ENCODE data around the gene MEIOSIN.
A peak's percentile ranks its signal among the peaks of the same experiment; 100 is the strongest.
"Not testable (repeated sequence)": the region's sequence is repeated elsewhere in the genome, so short reads cannot be mapped to it uniquely, and the experiment has no call there.

Gene MEIOSIN

DNA sequence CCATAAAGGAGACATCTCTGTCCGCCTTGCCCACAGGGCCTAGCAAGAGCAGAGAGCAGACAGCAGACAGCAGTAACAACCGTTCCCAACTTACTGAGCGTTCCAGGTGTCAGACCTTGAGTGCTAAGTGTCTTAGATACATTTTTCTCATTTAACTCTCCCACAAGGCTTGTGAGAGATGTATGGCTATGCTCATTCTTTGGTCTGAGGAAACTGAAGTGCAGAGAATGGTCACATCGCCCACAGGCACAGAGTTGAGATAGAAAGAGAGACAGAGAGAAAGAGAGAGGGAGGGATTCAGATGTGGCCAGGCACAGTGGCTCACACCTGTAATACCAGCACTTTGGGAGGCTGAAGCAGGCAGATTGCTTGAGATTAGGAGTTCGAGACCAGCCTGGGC is 14.3 kb downstream of the MEIOSIN start:
- no peak overlapping the region for H3K4me3 ChIP-seq (ENCODE audit: insufficient read length, low read depth)
- no peak for DNase-seq (ENCODE audit: low read depth, low spot score)
- no peaks in the 10 kb centered on the region for H3K9me3 ChIP-seq (ENCODE audit: insufficient read depth, low read length)
- H3K27me3 ChIP-seq (ENCODE audit: insufficient read depth, insufficient read length): no peaks in the 10 kb centered on the region
- H3K4me1 ChIP-seq (ENCODE audit: insufficient read depth, insufficient read length): peaks cover 3% of the 10 kb centered on the region
- TF ChIP-seq SUZ12 (IDR thresholded peaks at IDR 0.05; ENCODE audit: extremely low read depth, insufficient read depth, insufficient read length) (no peak), ZNF274 (IDR thresholded peaks at IDR 0.05; ENCODE audit: low read depth, low read length) (no peak), YY1 (IDR thresholded peaks at IDR 0.05; ENCODE audit: insufficient read depth, insufficient read length) (no peak)
- no peaks in the 10 kb centered on the region for H3K36me3 ChIP-seq (ENCODE audit: insufficient read depth, insufficient read length, low read length)
- no peak overlapping the region for H3K9ac ChIP-seq (ENCODE audit: insufficient read length, low read depth)

DNA sequence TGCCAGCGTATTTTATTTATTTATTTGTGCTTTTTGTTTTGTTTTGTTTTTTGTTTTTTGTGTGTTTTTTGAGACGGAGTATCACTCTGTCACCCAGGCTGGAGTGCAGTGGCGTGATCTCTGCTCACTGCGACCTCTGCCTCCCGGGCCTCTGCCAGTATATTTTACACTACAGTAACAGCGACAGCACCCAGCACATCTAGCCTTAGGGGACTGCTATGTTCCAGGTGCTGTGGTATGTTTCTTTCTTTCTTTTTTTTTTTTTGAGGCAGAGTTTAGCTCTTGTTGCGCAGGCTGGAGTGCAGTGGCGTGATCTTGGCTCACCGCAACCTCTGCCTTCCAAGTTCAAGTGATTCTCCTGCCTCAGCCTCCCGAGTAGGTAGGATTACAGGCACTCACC is 18.2 kb downstream of the MEIOSIN start:
- not testable (repeated sequence) for DNase-seq (ENCODE audit: low read depth, low spot score); H3K27me3 ChIP-seq (ENCODE audit: insufficient read depth, insufficient read length); H3K9ac ChIP-seq (ENCODE audit: insufficient read length, low read depth); H3K9me3 ChIP-seq (ENCODE audit: insufficient read depth, low read length); H3K4me3 ChIP-seq (ENCODE audit: insufficient read length, low read depth); H3K4me1 ChIP-seq (ENCODE audit: insufficient read depth, insufficient read length); H3K36me3 ChIP-seq (ENCODE audit: insufficient read depth, insufficient read length, low read length)

DNA sequence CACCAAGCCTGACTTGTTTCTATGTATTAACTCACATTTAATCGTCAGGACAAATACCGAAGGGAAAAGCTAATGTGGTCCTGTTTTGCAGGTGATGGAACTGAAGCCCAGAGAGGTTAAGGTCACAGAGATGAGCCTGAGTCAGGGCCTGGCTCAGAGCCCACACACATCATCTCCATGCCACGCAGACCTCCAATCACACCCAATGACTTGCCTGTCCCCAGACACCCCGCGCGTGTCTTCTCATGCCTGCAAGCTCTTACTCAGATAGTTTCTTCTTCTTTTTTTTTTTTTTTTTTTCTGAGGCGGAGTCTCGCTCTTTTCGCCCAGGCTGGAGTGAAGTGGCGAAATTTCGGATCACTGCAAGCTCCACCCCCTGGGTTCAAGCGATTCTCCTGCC is 19.4 kb downstream of the MEIOSIN start:
- TF ChIP-seq ZNF274 (IDR thresholded peaks at IDR 0.05; ENCODE audit: low read depth, low read length) (no peak), SUZ12 (IDR thresholded peaks at IDR 0.05; ENCODE audit: extremely low read depth, insufficient read depth, insufficient read length) (no peak), YY1 (IDR thresholded peaks at IDR 0.05; ENCODE audit: insufficient read depth, insufficient read length) (no peak)
- Histone ChIP-seq H3K4me1 (ENCODE audit: insufficient read depth, insufficient read length) (peaks cover 2% of the 10 kb centered on the region), H3K9ac (ENCODE audit: insufficient read length, low read depth) (no peak overlapping the region), H3K4me3 (ENCODE audit: insufficient read length, low read depth) (no peak overlapping the region), H3K9me3 (ENCODE audit: insufficient read depth, low read length) (no peaks in the 10 kb centered on the region), H3K36me3 (ENCODE audit: insufficient read depth, insufficient read length, low read length) (no peaks in the 10 kb centered on the region), H3K27me3 (ENCODE audit: insufficient read depth, insufficient read length) (no peaks in the 10 kb centered on the region)
- no peak for DNase-seq (ENCODE audit: low read depth, low spot score)

DNA sequence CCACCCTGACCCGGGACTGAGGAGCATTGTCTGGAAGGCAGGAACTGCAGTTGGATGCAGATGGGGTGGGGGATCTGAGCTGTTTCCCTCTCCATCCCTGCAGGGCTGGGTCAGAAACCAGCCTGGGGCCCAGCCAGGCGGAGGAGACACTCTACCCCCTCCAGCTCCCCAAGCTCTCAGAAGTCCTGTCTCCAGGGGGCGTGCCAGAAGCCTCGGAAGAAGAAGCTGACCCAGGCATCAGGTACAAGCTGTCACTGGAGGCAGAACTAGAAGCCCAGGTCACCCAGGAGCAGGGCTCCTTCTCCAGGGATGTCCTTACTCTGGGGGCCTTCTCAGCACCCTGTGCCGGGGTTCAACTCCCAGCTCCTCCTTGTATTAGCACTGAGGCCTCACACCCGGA is 20.3 kb downstream of the MEIOSIN start:
- no peak for TF ChIP-seq SUZ12 (IDR thresholded peaks at IDR 0.05; ENCODE audit: extremely low read depth, insufficient read depth, insufficient read length)
- Histone ChIP-seq H3K36me3 (ENCODE audit: insufficient read depth, insufficient read length, low read length) (no peaks in the 10 kb centered on the region), H3K4me3 (ENCODE audit: insufficient read length, low read depth) (no peak overlapping the region), H3K9ac (ENCODE audit: insufficient read length, low read depth) (no peak overlapping the region), H3K27me3 (ENCODE audit: insufficient read depth, insufficient read length) (no peaks in the 10 kb centered on the region), H3K4me1 (ENCODE audit: insufficient read depth, insufficient read length) (peaks cover 2% of the 10 kb centered on the region), H3K9me3 (ENCODE audit: insufficient read depth, low read length) (no peaks in the 10 kb centered on the region)
- no peak for DNase-seq (ENCODE audit: low read depth, low spot score)

DNA sequence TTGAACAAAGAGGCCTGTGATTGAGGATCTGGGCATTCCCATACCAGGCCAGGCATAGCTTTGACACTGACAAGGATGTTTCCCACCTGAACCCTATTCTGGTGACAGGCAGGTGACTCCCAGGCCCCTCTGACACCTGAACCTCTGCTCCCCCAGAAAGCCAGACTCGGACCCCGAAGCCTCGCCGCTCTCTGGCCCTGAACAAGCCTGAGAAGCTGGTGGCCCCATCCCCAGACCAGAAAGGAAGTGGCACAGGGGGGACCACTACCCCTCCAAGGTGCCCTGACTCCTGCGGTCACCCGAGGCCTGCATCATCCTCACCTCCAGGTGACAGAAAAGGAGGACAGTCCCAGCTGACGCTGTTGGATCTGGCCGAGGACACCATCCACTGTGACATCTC is 21.1 kb downstream of the MEIOSIN start:
- no peak overlapping the region for H3K4me3 ChIP-seq (ENCODE audit: insufficient read length, low read depth)
- H3K9ac ChIP-seq (ENCODE audit: insufficient read length, low read depth): no peak overlapping the region
- H3K36me3 ChIP-seq (ENCODE audit: insufficient read depth, insufficient read length, low read length): no peaks in the 10 kb centered on the region
- TF ChIP-seq SUZ12 (IDR thresholded peaks at IDR 0.05; ENCODE audit: extremely low read depth, insufficient read depth, insufficient read length) (no peak), ZNF274 (IDR thresholded peaks at IDR 0.05; ENCODE audit: low read depth, low read length) (no peak), YY1 (IDR thresholded peaks at IDR 0.05; ENCODE audit: insufficient read depth, insufficient read length) (no peak)
- no peaks in the 10 kb centered on the region for H3K27me3 ChIP-seq (ENCODE audit: insufficient read depth, insufficient read length)
- no peak for DNase-seq (ENCODE audit: low read depth, low spot score)
- H3K9me3 ChIP-seq (ENCODE audit: insufficient read depth, low read length): no peaks in the 10 kb centered on the region
- H3K4me1 ChIP-seq (ENCODE audit: insufficient read depth, insufficient read length): peaks cover 2% of the 10 kb centered on the region

DNA sequence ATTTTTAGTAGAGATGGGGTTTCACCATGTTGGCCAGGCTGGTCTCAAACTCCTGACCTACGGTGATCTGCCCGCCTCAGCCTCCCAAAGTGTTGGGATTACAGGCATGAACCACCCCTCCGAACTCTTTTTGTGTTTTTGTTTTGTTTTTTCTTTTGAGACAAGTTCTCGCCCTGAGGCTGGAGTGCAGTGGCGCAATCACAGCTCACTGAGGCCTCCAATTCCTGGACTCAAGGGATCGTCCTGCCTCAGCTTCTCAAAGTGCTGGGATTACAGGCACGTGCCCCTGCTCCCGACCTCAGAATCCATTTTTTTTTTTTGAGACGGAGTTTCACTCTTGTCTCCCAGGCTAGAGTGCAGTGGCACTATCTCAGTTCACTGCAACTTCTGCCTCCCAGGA is 24.5 kb downstream of the MEIOSIN start:
- Histone ChIP-seq H3K27me3 (ENCODE audit: insufficient read depth, insufficient read length) (peaks cover 3% of the 10 kb centered on the region), H3K36me3 (ENCODE audit: insufficient read depth, insufficient read length, low read length) (no peaks in the 10 kb centered on the region), H3K4me3 (ENCODE audit: insufficient read length, low read depth) (no peak overlapping the region), H3K9ac (ENCODE audit: insufficient read length, low read depth) (no peak overlapping the region), H3K4me1 (ENCODE audit: insufficient read depth, insufficient read length) (peaks cover 2% of the 10 kb centered on the region), H3K9me3 (ENCODE audit: insufficient read depth, low read length) (no peaks in the 10 kb centered on the region)
- TF ChIP-seq SUZ12 (IDR thresholded peaks at IDR 0.05; ENCODE audit: extremely low read depth, insufficient read depth, insufficient read length) (no peak), YY1 (IDR thresholded peaks at IDR 0.05; ENCODE audit: insufficient read depth, insufficient read length) (no peak), ZNF274 (IDR thresholded peaks at IDR 0.05; ENCODE audit: low read depth, low read length) (no peak)
- no peak for DNase-seq (ENCODE audit: low read depth, low spot score)

DNA sequence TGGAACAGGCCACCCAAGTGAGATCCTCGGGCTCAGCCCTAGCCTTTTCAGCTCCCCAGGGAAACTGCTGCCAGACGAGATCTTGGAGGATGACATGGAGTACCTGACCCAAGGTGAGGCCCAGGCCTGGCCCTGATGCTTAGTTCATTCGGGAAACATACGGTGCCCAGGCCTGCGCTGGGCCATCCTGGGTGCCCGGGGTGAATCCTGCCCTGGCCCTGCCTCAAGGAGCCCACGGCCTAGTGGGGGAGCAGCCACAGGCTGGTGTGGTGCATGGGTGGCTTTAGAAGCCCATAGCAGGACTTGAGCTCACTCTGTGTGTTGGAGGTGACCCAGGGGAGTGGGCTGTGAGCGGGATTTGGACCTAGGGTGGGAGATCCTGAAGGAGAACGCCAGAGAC is 25.7 kb downstream of the MEIOSIN start:
- no peak overlapping the region for H3K4me3 ChIP-seq (ENCODE audit: insufficient read length, low read depth)
- TF ChIP-seq YY1 (IDR thresholded peaks at IDR 0.05; ENCODE audit: insufficient read depth, insufficient read length) (no peak), SUZ12 (IDR thresholded peaks at IDR 0.05; ENCODE audit: extremely low read depth, insufficient read depth, insufficient read length) (no peak), ZNF274 (IDR thresholded peaks at IDR 0.05; ENCODE audit: low read depth, low read length) (no peak)
- no peaks in the 10 kb centered on the region for H3K9me3 ChIP-seq (ENCODE audit: insufficient read depth, low read length)
- DNase-seq (ENCODE audit: low read depth, low spot score): no peak
- peaks cover 3% of the 10 kb centered on the region for H3K27me3 ChIP-seq (ENCODE audit: insufficient read depth, insufficient read length)
- H3K4me1 ChIP-seq (ENCODE audit: insufficient read depth, insufficient read length): peaks cover 4% of the 10 kb centered on the region
- H3K9ac ChIP-seq (ENCODE audit: insufficient read length, low read depth): peak overlapping the region; percentile 21
- no peaks in the 10 kb centered on the region for H3K36me3 ChIP-seq (ENCODE audit: insufficient read depth, insufficient read length, low read length)

DNA sequence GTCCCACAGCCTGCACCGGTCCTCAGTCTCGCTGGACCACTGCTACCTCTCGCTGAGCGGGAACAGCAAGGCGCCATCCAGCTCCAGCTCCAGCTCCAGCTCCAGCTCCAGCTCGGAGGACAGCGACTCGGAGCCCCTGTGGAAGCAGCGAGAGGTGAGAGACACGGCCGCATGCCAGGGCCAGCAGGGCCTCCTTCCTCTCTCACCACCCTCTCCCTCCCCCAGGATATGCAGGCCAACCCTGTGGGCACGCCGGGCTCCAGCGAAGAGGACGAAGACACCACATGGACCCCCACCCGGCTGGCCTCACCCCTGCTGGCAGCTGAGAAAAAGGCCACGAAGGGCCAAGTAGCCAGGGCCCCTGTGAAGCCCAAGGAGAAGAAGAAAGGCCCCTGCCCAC is 28.5 kb downstream of the MEIOSIN start:
- Histone ChIP-seq H3K4me1 (ENCODE audit: insufficient read depth, insufficient read length) (peaks cover 13% of the 10 kb centered on the region), H3K9ac (ENCODE audit: insufficient read length, low read depth) (peak overlapping the region; percentile 8), H3K9me3 (ENCODE audit: insufficient read depth, low read length) (no peaks in the 10 kb centered on the region), H3K27me3 (ENCODE audit: insufficient read depth, insufficient read length) (peaks cover 3% of the 10 kb centered on the region), H3K4me3 (ENCODE audit: insufficient read length, low read depth) (no peak overlapping the region), H3K36me3 (ENCODE audit: insufficient read depth, insufficient read length, low read length) (peaks cover 8% of the 10 kb centered on the region)
- DNase-seq (ENCODE audit: low read depth, low spot score): no peak
- no peak for TF ChIP-seq YY1 (IDR thresholded peaks at IDR 0.05; ENCODE audit: insufficient read depth, insufficient read length)
